ENCODE measurements around the gene EPPIN.

Gene EPPIN

GRCh38 chr20:45538209-45538799 lies 8.9 kb downstream of the EPPIN start:
- DNase-seq (ENCODE audit: low read depth), result no peak

- DNase-seq (ENCODE audit: low read depth), result no peak
Observed at GRCh38 chr20:45527294-45527693, 19.9 kb downstream of the EPPIN start.

DNA sequence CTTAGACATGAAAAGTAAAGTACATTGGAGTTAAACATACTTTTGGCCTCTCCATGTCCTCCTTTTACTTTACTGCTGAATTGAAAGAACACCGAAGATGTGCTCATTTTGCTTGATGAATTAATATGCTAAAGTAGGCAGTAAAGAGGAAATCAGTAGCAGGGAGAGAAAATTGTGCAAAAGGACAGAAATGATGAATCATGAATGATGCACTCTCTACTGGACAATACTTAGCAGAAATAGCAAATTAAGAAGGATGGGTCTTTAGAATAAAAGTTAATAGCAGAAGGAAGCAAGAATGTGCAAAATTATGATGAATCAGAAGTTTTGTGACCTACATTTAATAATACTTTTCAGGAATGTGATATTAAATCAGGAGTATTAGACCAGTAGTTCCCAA lies 23.4 kb downstream of the EPPIN start:
- DNase-seq (ENCODE audit: low read depth), result no peak

- DNase-seq (ENCODE audit: low read depth), result no peak
Observed at GRCh38 chr20:45518282-45518681, 28.9 kb downstream of the EPPIN start.

DNA sequence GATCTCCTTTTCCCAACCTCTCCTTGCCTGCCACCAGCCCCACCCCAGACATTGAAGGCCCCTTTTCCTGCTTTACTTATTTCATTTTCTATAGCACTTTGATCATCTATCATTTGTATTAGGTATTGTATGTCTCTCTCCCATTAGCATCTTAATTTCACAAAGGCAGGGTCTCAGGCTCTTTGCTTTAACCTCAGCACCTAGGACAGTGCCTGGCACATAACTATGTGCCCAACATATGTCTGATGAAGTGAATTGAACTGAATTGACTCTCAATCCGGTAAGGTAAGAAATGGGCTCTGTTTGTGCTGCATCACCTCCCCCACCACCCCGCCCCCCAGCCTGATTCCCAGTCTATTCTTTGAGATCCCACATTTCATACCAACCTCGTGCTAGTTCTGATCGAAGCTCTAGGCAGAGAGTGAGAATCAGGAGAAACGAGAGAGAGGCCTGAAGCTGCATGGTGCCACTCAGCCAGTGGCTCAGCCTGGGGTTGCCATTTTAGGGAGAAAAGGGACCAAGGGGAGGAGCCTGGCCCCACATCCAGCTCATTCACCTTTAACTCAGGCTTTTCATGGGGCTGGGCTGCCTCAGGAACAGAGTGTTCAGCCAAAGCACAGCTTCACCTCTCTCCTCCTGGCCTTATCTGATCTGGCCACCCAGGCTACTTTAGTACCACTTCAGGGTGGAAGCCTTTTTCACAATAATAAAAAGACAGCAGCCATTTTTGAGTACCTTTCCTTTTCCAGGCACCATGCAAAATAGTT lies 31.9 kb downstream of the EPPIN start, which contains the start of gene SPINT3:
Gene SPINT3, minus strand, starts transcription at position 476 of the 767 bp plus-strand sequence. Its CDS starts 14 bp downstream, at position 462.
- no peak for DNase-seq (ENCODE audit: low read depth)

GRCh38 chr20:45510242-45510862 lies 36.8 kb downstream of the EPPIN start:
- no peak for DNase-seq (ENCODE audit: low read depth)

DNA sequence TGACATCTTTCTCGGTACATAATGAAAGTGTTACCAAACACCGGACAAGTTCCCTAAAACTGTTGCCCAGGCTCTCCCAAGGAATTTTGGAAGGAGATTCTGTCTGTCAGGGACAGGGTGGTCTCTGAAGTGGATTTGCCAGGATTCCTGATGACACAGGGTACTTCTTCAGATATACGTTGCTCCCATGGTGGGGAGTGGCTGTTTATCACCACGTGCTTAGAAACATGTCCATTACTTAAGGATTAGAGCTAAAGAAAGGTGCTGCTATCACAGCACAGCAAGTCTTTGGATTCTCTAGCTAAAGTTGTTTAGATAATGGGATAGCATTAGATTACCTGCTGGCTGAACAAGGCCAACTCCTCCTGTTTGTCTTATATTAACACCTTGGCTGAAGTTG lies 38.1 kb downstream of the EPPIN start:
- no peak for DNase-seq (ENCODE audit: low read depth)

DNA sequence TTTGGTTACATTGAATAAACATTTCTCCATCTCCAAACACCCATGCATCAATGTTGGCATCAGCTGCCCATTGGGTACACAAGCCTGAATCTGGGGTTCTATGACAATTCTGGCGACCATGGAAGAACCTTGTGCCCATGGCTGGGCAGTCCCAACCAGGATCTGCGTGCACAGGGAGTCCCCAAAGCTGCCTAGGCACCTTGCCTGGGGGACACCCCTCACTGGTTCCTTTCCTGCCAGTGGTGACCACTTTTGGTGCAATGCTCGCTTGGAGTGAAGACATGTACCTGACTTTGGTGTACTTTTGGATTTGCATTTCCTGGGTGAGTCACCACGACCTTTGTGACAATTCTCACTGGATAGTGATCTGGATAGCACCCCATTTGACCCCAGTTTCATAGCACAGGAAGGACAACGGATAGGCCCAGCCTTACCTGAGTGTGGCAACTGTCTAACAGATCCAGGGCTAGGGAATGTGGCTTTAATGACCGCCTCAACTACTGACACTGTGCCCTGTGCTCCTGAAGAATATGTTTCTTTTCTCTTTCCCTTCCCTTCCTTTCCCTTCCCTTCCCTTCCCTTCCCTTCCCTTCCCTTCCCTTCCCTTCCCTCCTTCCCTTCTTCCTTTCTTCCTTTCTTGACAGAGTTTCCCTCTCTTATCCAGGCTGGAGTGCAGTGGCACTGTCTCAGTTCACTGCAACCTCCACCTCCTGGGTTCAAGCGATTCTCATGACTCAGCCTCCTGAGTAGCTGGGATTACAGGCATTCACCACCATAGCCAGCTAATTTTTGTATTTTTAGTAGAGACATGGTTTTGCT lies 38.9 kb downstream of the EPPIN start:
- no peak for DNase-seq (ENCODE audit: low read depth)

DNA sequence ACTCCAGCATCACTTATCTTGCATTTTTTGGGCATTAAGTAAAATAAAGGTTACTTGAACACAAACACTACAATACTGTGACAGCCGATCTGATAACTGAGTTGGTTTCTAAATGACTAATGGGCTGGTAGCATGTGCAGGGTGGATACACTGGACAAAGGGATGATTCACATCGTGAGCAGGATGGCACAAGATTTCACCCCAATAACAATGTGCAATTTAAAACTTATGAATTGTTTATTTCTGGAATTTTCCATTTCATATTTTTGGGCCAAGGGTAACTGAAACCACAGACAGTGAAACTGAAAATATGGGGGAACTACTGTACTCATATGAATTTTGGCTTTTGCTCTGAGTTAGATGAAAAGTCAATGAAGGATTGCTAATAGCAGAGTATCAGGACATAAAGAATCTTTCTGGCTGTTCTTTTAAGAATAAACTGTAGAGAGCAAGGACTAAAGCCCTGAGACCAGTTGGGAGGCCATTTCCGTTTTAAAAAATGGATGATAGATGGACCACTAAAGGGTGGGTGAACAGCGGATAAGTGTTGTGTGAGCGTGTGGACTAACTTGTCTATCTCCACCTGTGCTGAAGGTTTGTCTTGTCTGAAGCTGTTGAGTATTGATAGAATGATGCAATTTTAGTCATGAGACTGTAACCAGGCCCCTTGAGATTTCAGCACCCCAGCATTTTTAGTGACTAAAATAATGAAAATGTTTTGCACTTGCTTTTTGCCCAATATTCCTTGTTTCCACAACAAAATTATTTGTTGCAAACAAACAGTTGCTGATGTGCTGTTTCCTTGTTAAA lies 40.0 kb downstream of the EPPIN start:
- no peak for DNase-seq (ENCODE audit: low read depth)

DNA sequence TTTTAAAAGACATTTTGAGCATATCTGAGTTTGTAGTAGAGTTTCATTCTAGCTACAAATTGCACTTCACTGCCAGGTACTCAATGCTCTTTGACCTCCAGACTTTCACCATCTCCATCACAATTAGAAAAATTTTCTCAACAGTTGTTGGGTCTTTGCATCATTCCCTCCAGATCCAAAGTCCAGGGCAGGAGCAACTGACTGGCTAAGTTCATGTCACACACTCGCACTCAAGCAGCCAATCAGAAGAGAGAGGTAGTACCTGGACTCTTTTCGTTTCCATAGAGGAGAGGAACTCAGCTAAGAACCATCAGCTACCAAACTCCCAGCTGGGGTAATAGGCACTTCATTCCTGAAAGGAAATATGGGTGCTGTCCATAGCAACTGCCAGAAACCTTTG lies 40.8 kb downstream of the EPPIN start:
- no peak for DNase-seq (ENCODE audit: low read depth)

DNA sequence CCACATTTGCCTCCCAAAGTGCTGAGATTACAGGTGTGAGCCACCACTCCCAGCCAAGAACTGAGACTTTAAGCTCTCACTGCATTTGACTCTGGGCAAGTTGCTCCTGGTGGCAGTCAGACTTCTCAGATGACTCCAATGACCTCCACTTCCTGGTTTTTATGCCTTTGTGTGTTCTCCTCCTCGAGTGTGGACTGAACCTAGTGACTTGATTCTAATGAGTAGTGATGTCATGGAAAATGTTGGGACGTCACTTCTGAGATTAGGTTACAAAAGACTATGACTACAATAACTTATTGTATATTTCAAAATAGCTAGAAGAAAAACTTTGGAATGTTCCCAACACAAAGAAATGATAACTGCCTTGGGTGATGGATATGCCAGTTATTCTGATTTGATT lies 43.8 kb downstream of the EPPIN start:
- no peak for DNase-seq (ENCODE audit: low read depth)

GRCh38 chr20:45502561-45502960 lies 44.6 kb downstream of the EPPIN start:
- no peak for DNase-seq (ENCODE audit: low read depth)

DNA sequence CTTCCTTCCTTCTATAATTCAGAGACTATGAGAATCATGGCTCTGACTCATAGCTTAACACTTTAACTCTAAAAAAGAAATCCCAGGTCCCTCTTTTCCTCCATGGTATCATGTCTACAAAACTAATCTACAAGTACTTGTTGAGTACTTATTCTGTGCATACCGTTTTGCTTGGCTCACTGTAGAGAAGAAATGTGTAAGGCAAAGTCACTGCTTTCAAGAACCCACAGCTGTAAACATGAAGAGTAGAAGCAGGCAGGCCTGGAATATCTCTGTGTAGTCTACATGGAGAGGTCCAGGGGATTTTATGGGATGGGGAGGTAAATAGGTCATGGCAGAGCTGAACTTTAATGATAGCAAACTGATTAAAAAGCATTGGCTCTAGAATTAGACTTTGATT lies 45.6 kb downstream of the EPPIN start:
- no peak for DNase-seq (ENCODE audit: low read depth)

GRCh38 chr20:45500022-45500421 lies 47.2 kb downstream of the EPPIN start:
- DNase-seq (ENCODE audit: low read depth), result no peak

DNA sequence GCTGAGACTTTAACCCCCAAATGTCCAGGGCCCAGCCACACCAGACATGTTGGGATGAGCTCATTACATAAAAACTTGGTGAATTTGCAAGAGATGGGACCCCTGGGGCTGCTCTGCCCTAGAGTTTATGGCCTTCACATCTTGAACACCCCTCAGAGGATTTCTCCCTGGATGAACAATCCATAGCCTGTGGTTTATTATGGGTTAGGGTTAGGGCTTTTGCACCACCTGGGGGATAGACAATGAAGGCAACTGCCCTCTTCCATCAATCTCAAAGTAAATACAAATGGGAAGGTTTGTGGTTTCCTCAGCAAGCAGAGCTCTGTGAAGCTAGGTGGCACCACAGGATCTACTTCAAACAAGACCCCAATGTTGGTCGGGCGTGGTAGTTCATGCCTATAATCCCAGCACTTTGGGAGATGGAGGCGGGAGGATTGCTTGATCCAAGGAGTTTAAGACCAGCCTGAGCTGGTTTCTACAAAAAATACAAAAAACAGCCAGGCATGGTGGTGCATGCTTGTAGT lies 49.2 kb downstream of the EPPIN start:
- no peak for DNase-seq (ENCODE audit: low read depth)

GRCh38 chr20:45496166-45496565 lies 51.0 kb downstream of the EPPIN start:
- DNase-seq (ENCODE audit: low read depth), result no peak

- DNase-seq (ENCODE audit: low read depth), result no peak
Observed at GRCh38 chr20:45495501-45495941, 51.7 kb downstream of the EPPIN start.

Measured in GM04504 (cell line).